ENCODE data around the gene RBCK1. TPM values are rescaled to one million over a fixed set of nuclear protein-coding genes. Genes with fewer than 3 reads are reported as not detected.

The RBCK1 gene
- total and polyA plus RNA-seq, 9 of the 15 experiments (the other 6 are each of a cell fraction or from before 2014, with no cell fraction given): 5.9 to 59.3 (median 26.5) TPM

DNA sequence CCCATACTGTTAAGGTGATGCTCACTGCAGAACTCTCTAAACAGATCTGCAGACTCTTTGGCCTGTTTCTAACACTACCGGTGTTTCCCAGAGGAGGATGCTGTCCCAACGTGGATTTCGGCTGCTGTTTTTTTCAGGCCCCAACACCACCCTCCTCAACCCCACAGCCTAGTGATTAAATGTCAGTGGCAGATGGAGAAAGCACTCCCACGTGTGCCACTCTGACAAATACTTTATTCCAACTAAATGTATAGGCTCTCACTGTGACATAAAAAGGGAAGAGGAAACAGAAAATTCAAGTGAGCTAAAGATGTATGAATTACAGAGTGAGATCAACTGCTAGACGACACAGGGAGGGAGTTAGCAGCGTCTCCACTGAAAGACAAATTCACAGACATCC is 50.7 kb downstream of the RBCK1 start (continued):
- TF ChIP-seq, protein P1, sequence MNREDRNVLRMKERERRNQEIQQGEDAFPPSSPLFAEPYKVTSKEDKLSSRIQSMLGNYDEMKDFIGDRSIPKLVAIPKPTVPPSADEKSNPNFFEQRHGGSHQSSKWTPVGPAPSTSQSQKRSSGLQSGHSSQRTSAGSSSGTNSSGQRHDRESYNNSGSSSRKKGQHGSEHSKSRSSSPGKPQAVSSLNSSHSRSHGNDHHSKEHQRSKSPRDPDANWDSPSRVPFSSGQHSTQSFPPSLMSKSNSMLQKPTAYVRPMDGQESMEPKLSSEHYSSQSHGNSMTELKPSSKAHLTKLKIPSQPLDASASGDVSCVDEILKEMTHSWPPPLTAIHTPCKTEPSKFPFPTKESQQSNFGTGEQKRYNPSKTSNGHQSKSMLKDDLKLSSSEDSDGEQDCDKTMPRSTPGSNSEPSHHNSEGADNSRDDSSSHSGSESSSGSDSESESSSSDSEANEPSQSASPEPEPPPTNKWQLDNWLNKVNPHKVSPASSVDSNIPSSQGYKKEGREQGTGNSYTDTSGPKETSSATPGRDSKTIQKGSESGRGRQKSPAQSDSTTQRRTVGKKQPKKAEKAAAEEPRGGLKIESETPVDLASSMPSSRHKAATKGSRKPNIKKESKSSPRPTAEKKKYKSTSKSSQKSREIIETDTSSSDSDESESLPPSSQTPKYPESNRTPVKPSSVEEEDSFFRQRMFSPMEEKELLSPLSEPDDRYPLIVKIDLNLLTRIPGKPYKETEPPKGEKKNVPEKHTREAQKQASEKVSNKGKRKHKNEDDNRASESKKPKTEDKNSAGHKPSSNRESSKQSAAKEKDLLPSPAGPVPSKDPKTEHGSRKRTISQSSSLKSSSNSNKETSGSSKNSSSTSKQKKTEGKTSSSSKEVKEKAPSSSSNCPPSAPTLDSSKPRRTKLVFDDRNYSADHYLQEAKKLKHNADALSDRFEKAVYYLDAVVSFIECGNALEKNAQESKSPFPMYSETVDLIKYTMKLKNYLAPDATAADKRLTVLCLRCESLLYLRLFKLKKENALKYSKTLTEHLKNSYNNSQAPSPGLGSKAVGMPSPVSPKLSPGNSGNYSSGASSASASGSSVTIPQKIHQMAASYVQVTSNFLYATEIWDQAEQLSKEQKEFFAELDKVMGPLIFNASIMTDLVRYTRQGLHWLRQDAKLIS (CRISPR knock-in tag; IDR thresholded peaks at IDR 0.05): no peak
- TF ChIP-seq STAT5A (IDR thresholded peaks at IDR 0.05; ENCODE audit: borderline replicate concordance, low read length) (no peak), ZNF408 (CRISPR knock-in tag; IDR thresholded peaks at IDR 0.05; ENCODE audit: low read depth) (no peak), SIRT6 (IDR thresholded peaks at IDR 0.05; ENCODE audit: low read depth, low read length) (no peak), KDM5B (IDR thresholded peaks at IDR 0.05; ENCODE audit: insufficient replicate concordance, low read depth, low read length) (no peak), MED1 (CRISPR knock-in tag; IDR thresholded peaks at IDR 0.05; ENCODE audit: borderline replicate concordance) (no peak), SETDB1 (IDR thresholded peaks at IDR 0.05; ENCODE audit: low read length) (no peak), ZBTB1 (CRISPR knock-in tag; IDR thresholded peaks at IDR 0.05; ENCODE audit: borderline replicate concordance, low read depth) (no peak)
- TF ChIP-seq, protein P2, sequence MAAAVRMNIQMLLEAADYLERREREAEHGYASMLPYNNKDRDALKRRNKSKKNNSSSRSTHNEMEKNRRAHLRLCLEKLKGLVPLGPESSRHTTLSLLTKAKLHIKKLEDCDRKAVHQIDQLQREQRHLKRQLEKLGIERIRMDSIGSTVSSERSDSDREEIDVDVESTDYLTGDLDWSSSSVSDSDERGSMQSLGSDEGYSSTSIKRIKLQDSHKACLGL (CRISPR knock-in tag; IDR thresholded peaks at IDR 0.05; ENCODE audit: borderline replicate concordance, poor library complexity, severe bottlenecking): no peak
